Small intestine (tissue), 7 donors: ENCODE results near the gene TRIM45. TPM values are rescaled to one million over a fixed set of nuclear protein-coding genes. Genes with fewer than 3 reads are reported as not detected.

Source experiments
- DNase-seq, 2 donors: peaks; one replicate each; pipeline versions ENCODE4 v3.0.0 to v3.0.0-alpha.2; 2013
- FAIRE-seq: peaks from 2 replicates; lab custom pipeline; 2012; peaks lifted over from hg19 to GRCh38; lab: Jason Lieb, UNC
- H3K27ac ChIP-seq, 3 donors: one replicate each; pipeline ENCODE4 v1.5.1; 2013; ENCODE audit warnings: low read length in 2 of 3, mild to moderate bottlenecking in 2 of 3, control low read depth in 1 of 3, inconsistent platforms in 1 of 3, low read depth in 1 of 3, moderate library complexity in 1 of 3
- H3K27me3 ChIP-seq, 3 donors: one replicate each; pipeline ENCODE4 v1.6.1; 2013; ENCODE audit warnings: low read length in 3 of 3, inconsistent platforms in 1 of 3; ENCODE audit not compliant: control insufficient read depth in 3 of 3, insufficient read depth in 3 of 3
- H3K36me3 ChIP-seq, 3 donors: one replicate each; pipeline ENCODE4 v1.6.1; 2013; ENCODE audit warnings: low read length in 3 of 3, inconsistent platforms in 1 of 3, low read depth in 1 of 3, mild to moderate bottlenecking in 1 of 3, moderate library complexity in 1 of 3; ENCODE audit not compliant: control insufficient read depth in 3 of 3, insufficient read depth in 2 of 3
- H3K4me1 ChIP-seq, 3 donors: one replicate each; pipeline ENCODE4 v1.6.1; 2013; ENCODE audit warnings: low read length in 2 of 3, inconsistent platforms in 1 of 3, low read depth in 1 of 3, mild to moderate bottlenecking in 1 of 3, moderate library complexity in 1 of 3; ENCODE audit not compliant: control insufficient read depth in 3 of 3, insufficient read depth in 2 of 3
- H3K4me3 ChIP-seq, 3 donors: one replicate each; pipeline ENCODE4 v1.5.1; 2013; ENCODE audit warnings: low read length in 3 of 3, control low read depth in 1 of 3, inconsistent platforms in 1 of 3, low read depth in 1 of 3, mild to moderate bottlenecking in 1 of 3, moderate library complexity in 1 of 3
- H3K9me3 ChIP-seq, 2 donors: one replicate each; pipeline ENCODE4 v1.6.1; 2013; ENCODE audit warnings: low read depth in 1 of 2, low read length in 1 of 2; ENCODE audit not compliant: control insufficient read depth in 2 of 2, insufficient read depth in 1 of 2
- WGBS, 3 donors: extraction: QIAGEN DNeasy Blood & Tissue Kit; methylation state at CpG; one replicate each; pipeline ENCODE4 v1.1.7; 2013; 5-methylcytosine and 5-hydroxymethylcytosine counted together
- polyA plus RNA-seq, 4 donors: library from polyadenylated mRNA; stranded (reverse) in 3 of 4; unstranded in 1 of 4; fragments of 200-250 nt in 3 of 4; fragments of 120-200 nt in 1 of 4; gene quantifications; one replicate each; pipeline versions ENCODE4 v1.2.1 to v1.2.3, GENCODE V29; 2013
- donor health status: healthy with polysubstance abuse.
- donor health status: control.
- donor health status: control.
- donor health status: Bipolar disorder and iron deficiency.
- donor health status: healthy.

The TRIM45 gene
- polyA plus RNA-seq, 4 donors: 1.9 to 7.2 (median 4.0) TPM

DNA sequence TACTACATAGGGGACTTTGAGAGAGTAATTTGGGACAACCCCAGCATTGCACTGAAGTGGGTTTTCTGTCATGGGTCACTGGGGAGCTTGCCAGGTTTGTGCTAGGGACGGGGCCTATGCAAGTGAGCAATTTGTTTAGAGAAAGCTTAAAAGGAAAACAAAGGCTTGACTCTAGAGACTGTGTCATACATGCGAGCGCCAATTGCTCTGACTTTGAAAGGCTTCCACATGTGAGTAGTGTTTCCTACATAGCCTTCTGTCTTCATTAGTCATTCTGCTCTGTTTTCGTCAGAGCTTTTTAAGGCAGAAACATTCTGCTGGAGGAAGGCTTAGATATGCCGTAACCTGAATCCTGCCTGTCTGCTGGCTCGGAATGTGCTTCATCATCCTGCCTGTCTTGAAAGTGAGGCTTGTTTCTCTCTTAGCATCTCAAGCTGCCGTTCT lies 28.4 kb downstream of the TRIM45 start:
- H3K4me3 ChIP-seq: no peak overlapping the region
- no peak for DNase-seq
- peaks cover 0 to 9% (median 4%) of the 10 kb centered on the region in 3 donors for H3K4me1 ChIP-seq
- no peaks in the 10 kb centered on the region for H3K27me3 ChIP-seq
- peaks cover 0 to 6% of the 10 kb centered on the region in 2 donors for H3K9me3 ChIP-seq
- FAIRE-seq: no peak
- peaks cover 2 to 19% (median 2%) of the 10 kb centered on the region in 3 donors for H3K36me3 ChIP-seq
- peak overlapping the region in 2 of 3 donors; percentile 19 to 35 for H3K27ac ChIP-seq
- 62 to 87% (median 87%) methylated on average over 7 of the region's 7 CpGs for WGBS, 3 donors

DNA sequence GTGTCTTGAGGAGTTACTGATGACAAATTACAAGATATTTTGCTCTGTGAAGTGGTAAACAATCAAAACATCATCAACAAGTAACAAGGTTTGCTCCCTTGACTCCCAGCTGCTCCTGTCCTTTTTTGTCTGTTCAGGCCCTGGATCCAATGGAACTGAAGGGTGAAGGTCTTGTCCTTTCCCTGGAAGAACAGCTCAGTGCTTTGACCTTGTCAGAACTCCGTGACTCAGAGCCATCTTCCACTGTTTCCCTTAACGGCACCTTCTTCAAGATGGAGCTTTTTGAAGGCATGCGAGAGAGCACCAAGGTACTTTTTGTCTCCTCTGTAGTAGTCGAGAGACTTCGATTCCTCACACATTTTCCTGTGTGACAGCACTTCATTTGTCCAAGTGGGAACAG lies 29.0 kb downstream of the TRIM45 start:
- WGBS, 3 donors: 80 to 95% (median 94%) methylated on average over 5 of the region's 5 CpGs
- no peak for DNase-seq
- peaks cover 0 to 21% (median 0%) of the 10 kb centered on the region in 3 donors for H3K36me3 ChIP-seq
- H3K9me3 ChIP-seq: peaks cover 0 to 6% of the 10 kb centered on the region in 2 donors
- H3K4me1 ChIP-seq: peaks cover 0 to 9% (median 4%) of the 10 kb centered on the region in 3 donors
- no peak for FAIRE-seq
- no peaks in the 10 kb centered on the region for H3K27me3 ChIP-seq
- no peak overlapping the region for H3K4me3 ChIP-seq
- H3K27ac ChIP-seq: peak overlapping the region in 1 of 3 donors; percentile 64

DNA sequence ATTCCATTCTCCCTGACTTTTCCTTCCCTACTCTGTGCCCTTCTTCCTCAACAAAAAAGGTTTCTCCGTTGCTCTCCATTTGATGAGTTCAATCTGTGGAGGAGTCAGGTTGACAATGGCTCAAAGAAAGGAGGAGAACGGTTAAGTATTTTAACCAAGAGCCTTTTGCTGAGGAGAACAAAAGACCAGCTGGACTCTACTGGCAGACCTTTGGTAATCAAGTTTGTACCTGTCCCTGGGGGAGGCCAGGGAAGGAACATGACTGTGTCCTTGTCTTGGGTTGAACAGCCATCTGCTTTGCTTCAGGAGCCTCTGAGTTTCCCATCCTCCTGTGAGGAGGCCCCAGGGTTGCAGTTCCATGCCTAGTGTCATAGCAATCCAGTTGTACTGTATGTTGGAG lies 31.6 kb downstream of the TRIM45 start:
- peaks cover 0 to 6% of the 10 kb centered on the region in 2 donors for H3K9me3 ChIP-seq
- H3K4me3 ChIP-seq: no peak overlapping the region
- WGBS, 3 donors: 89 to 94% (median 92%) methylated on average over 2 of the region's 2 CpGs
- H3K27ac ChIP-seq: no peak overlapping the region
- FAIRE-seq: no peak
- DNase-seq: no peak
- peaks cover 0 to 6% (median 4%) of the 10 kb centered on the region in 3 donors for H3K4me1 ChIP-seq
- no peaks in the 10 kb centered on the region for H3K27me3 ChIP-seq
- peaks cover 0 to 24% (median 0%) of the 10 kb centered on the region in 3 donors for H3K36me3 ChIP-seq

DNA sequence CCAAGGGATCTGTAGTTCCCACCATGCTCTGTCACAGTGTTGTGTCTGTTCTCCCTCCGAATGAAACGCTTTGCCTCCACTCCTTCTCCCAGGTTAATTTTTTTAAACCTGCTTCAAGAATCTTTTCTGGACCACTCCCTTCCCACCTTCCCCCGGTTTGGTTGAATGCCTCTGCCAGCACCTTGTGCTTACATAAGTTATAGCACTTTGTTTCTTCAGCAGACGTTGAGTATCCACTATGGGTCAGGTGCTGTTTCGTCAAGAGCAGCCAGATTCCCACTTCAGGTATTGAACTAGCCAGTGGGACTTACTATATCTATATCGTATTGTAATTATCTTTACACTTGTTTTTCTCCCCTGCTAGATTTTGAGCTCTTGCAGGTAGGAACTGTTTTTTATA lies 33.9 kb downstream of the TRIM45 start:
- Histone ChIP-seq H3K4me3 (no peak overlapping the region), H3K27ac (no peak overlapping the region), H3K4me1 (no peaks in the 10 kb centered on the region), H3K9me3 (peaks cover 0 to 2% of the 10 kb centered on the region in 2 donors), H3K36me3 (peaks cover 0 to 27% (median 5%) of the 10 kb centered on the region in 3 donors), H3K27me3 (no peaks in the 10 kb centered on the region)
- WGBS, 3 donors: 96 to 98% (median 97%) methylated on average over 6 of the region's 6 CpGs
- FAIRE-seq: no peak
- no peak for DNase-seq

DNA sequence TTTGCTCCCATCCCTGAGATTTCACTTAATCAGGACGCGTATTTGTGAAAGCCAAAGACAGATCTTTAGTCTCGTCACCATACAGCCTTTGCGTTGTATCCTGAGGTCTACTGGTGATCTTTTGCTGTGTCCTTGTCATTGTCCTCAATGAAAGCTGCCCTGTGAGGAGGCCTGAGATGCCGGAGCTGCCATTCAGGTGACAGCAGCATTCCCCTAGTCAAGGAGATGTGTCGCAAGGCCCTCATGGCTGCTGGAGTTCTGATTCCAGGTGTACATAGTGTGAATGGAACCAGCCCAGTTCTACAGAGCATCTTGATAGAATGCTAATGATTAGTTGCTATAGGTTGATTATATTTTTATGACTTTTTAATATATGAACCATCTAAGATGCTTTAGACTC lies 37.3 kb downstream of the TRIM45 start:
- DNase-seq (no peak), FAIRE-seq (no peak)
- WGBS, 3 donors: 81 to 84% (median 82%) methylated on average over 6 of the region's 6 CpGs
- Histone ChIP-seq H3K9me3 (no peaks in the 10 kb centered on the region), H3K4me1 (no peaks in the 10 kb centered on the region), H3K36me3 (peaks cover 8 to 30% (median 15%) of the 10 kb centered on the region in 3 donors), H3K4me3 (no peak overlapping the region), H3K27ac (no peak overlapping the region), H3K27me3 (no peaks in the 10 kb centered on the region)

DNA sequence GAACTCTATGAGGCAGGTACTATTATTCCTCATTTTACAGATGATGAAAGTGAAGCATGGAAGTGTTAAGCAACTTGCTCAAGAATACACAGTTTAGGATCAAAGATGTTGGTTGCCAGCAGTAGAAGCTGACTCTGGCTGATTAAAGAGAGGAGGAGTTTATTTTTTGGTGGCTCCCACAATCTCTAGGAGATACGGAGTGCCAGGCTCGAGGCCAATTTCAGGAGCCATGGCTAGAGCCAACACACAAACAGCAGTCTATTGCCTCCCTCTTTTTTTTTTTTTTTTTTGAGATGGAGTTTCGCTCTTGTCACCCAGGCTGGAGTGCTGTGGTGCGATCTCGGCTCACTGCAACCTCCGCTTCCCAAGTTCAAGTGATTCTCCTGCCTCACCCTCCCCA lies 41.8 kb downstream of the TRIM45 start:
- 90 to 96% (median 93%) methylated on average over 5 to 6 of the region's 6 CpGs for WGBS, 3 donors

DNA sequence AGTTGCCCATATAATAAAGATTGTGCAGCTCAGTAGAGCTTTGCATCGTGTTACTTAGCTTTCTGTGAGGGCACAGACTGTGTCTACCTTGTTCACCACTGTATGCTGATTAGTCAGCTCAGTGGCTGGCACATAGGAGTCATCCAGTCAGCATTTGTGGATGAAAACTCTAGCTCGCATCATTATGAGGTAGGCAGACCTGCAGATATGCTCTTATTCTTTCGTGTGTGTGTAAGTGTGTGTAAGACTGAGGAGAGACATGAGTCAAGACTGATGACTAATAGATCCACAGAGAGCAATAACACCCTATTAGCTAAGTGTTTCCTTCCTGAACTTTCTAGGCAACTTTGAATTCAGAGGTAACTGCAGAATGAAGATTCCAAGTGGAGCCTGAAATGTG lies 44.3 kb downstream of the TRIM45 start:
- H3K4me1 ChIP-seq: no peaks in the 10 kb centered on the region
- peaks cover 17 to 22% (median 21%) of the 10 kb centered on the region in 3 donors for H3K36me3 ChIP-seq
- FAIRE-seq: no peak
- no peaks in the 10 kb centered on the region for H3K9me3 ChIP-seq
- 62 to 74% (median 63%) methylated on average over 3 of the region's 3 CpGs for WGBS, 3 donors
- no peak overlapping the region for H3K27ac ChIP-seq
- no peak overlapping the region for H3K4me3 ChIP-seq
- H3K27me3 ChIP-seq: no peaks in the 10 kb centered on the region
- no peak for DNase-seq

More for the DNA sequence above, 41.8 kb downstream of the TRIM45 start:
- H3K4me3 ChIP-seq: no peak overlapping the region
- DNase-seq (no peak), FAIRE-seq (no peak)
- no peaks in the 10 kb centered on the region for H3K9me3 ChIP-seq
- H3K4me1 ChIP-seq: no peaks in the 10 kb centered on the region
- H3K36me3 ChIP-seq: peaks cover 21 to 33% (median 28%) of the 10 kb centered on the region in 3 donors
- H3K27ac ChIP-seq: no peak overlapping the region
- no peaks in the 10 kb centered on the region for H3K27me3 ChIP-seq

DNA sequence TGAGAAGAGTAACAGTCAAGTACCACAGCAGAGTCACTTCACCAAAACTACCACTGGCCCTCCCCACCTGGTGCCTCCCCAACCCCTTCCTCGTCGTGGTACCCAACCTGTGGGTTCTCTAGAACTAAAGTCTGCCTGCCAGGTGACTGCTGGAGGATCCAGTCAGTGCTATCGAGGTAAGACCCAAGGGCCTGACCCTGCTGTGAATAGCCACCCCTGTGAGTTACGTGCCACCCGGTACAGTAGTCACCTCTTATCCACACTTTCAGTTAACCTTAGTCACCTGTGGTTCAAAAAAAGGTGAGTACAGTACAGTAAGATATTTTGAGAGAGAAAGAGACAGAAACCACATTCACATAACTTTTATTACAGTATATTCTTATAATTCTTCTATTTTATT lies 44.9 kb downstream of the TRIM45 start:
- no peak for FAIRE-seq

DNA sequence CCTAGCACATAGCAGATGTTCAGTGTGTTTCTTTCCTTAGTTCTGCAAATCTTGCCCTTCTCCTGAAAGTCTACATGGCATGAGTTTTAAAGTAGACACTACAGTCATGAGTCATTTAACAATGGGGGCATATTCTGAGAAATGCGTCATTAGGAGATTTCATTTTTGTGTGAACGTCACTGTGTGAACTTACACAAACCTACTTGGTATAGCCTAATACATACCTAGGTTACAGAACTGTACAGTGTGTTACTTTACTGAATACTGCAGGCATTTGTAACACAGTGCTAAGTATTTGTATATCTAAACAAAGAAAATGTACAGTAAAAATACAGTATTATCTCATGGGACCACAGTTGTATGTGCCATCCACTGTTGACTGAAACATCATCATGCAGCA lies 51.4 kb downstream of the TRIM45 start:
- 71 to 94% (median 84%) methylated on average over 2 of the region's 2 CpGs for WGBS, 3 donors
- H3K4me3 ChIP-seq: no peak overlapping the region
- DNase-seq (no peak), FAIRE-seq (no peak)
- no peaks in the 10 kb centered on the region for H3K9me3 ChIP-seq
- no peak overlapping the region for H3K27ac ChIP-seq
- H3K27me3 ChIP-seq: no peaks in the 10 kb centered on the region
- H3K36me3 ChIP-seq: peaks cover under 1 to 10% (median 1%) of the 10 kb centered on the region in 3 donors
- H3K4me1 ChIP-seq: no peaks in the 10 kb centered on the region

More for the DNA sequence above, 44.9 kb downstream of the TRIM45 start:
- WGBS, 3 donors: 96 to 98% (median 97%) methylated on average over 5 of the region's 5 CpGs
- Histone ChIP-seq H3K4me3 (no peak overlapping the region), H3K27me3 (no peaks in the 10 kb centered on the region), H3K4me1 (no peaks in the 10 kb centered on the region), H3K27ac (no peak overlapping the region), H3K36me3 (peaks cover 14 to 17% (median 16%) of the 10 kb centered on the region in 3 donors), H3K9me3 (no peaks in the 10 kb centered on the region)
- no peak for DNase-seq
